ENCODE measurements around the gene FAM149A. TPM values are rescaled to one million over a fixed set of nuclear protein-coding genes. Genes with fewer than 3 reads are reported as not detected.

FAM149A gene
- total RNA-seq, 1 experiment from 2014 or later: 12.5 TPM

- DNase-seq: peak; percentile 80
- H3K36me3 ChIP-seq: no peaks in the 10 kb centered on the region
- H3K27me3 ChIP-seq: no peaks in the 10 kb centered on the region
Measured at GRCh38 chr4:186144198-186144945, 39.9 kb downstream of the FAM149A start.

GRCh38 chr4:186144946-186145569 is 40.6 kb downstream of the FAM149A start:
- DNase-seq: peak; percentile 79
- no peaks in the 10 kb centered on the region for H3K27me3 ChIP-seq
- peak overlapping the region; percentile 58 for H3K4me3 ChIP-seq
- H3K36me3 ChIP-seq: no peaks in the 10 kb centered on the region
- no peaks in the 10 kb centered on the region for H3K9me3 ChIP-seq

More at GRCh38 chr4:186144198-186144945, 39.9 kb downstream of the FAM149A start:
- Histone ChIP-seq H3K9me3 (no peaks in the 10 kb centered on the region), H3K4me3 (peak overlapping the region; percentile 60)

GRCh38 chr4:186146458-186146857 is 42.0 kb downstream of the FAM149A start:
- Histone ChIP-seq H3K27me3 (no peaks in the 10 kb centered on the region), H3K9me3 (no peaks in the 10 kb centered on the region), H3K4me3 (no peak overlapping the region), H3K36me3 (no peaks in the 10 kb centered on the region)
- DNase-seq: no peak

- DNase-seq: no peak
- H3K9me3 ChIP-seq: no peaks in the 10 kb centered on the region
- H3K4me3 ChIP-seq: no peak overlapping the region
- H3K36me3 ChIP-seq: no peaks in the 10 kb centered on the region
- no peaks in the 10 kb centered on the region for H3K27me3 ChIP-seq
Measured at GRCh38 chr4:186148336-186148975, 44.0 kb downstream of the FAM149A start.

- H3K36me3 ChIP-seq: no peaks in the 10 kb centered on the region
- no peaks in the 10 kb centered on the region for H3K27me3 ChIP-seq
- H3K4me3 ChIP-seq: no peak overlapping the region
- DNase-seq: peak; percentile 72
- H3K9me3 ChIP-seq: no peaks in the 10 kb centered on the region
Measured at GRCh38 chr4:186149872-186150271, 45.4 kb downstream of the FAM149A start.

GRCh38 chr4:186150926-186151325 is 46.4 kb downstream of the FAM149A start:
- no peak for DNase-seq
- no peak overlapping the region for H3K4me3 ChIP-seq

GRCh38 chr4:186151499-186151898 is 47.0 kb downstream of the FAM149A start:
- no peak overlapping the region for H3K4me3 ChIP-seq

More at GRCh38 chr4:186150926-186151325, 46.4 kb downstream of the FAM149A start:
- Histone ChIP-seq H3K36me3 (no peaks in the 10 kb centered on the region), H3K9me3 (no peaks in the 10 kb centered on the region), H3K27me3 (no peaks in the 10 kb centered on the region)

GRCh38 chr4:186158021-186158813 is 53.7 kb downstream of the FAM149A start:
- no peak for DNase-seq
- no peaks in the 10 kb centered on the region for H3K9me3 ChIP-seq
- H3K27me3 ChIP-seq: no peaks in the 10 kb centered on the region
- H3K4me3 ChIP-seq: no peak overlapping the region
- no peaks in the 10 kb centered on the region for H3K36me3 ChIP-seq

More at GRCh38 chr4:186151499-186151898, 47.0 kb downstream of the FAM149A start:
- Histone ChIP-seq H3K27me3 (no peaks in the 10 kb centered on the region), H3K9me3 (no peaks in the 10 kb centered on the region), H3K36me3 (no peaks in the 10 kb centered on the region)
- no peak for DNase-seq

GRCh38 chr4:186158966-186159365 is 54.5 kb downstream of the FAM149A start:
- no peak for DNase-seq
- no peak overlapping the region for H3K4me3 ChIP-seq
- no peaks in the 10 kb centered on the region for H3K36me3 ChIP-seq
- H3K9me3 ChIP-seq: no peaks in the 10 kb centered on the region
- H3K27me3 ChIP-seq: no peaks in the 10 kb centered on the region

- Histone ChIP-seq H3K36me3 (no peaks in the 10 kb centered on the region), H3K4me3 (no peak overlapping the region), H3K27me3 (no peaks in the 10 kb centered on the region), H3K9me3 (no peaks in the 10 kb centered on the region)
- DNase-seq: no peak
Measured at GRCh38 chr4:186159613-186160012, 55.1 kb downstream of the FAM149A start.

- H3K36me3 ChIP-seq: no peaks in the 10 kb centered on the region
- no peaks in the 10 kb centered on the region for H3K27me3 ChIP-seq
- no peaks in the 10 kb centered on the region for H3K9me3 ChIP-seq
- no peak for DNase-seq
- no peak overlapping the region for H3K4me3 ChIP-seq
Measured at GRCh38 chr4:186161138-186161537, 56.6 kb downstream of the FAM149A start.

- Histone ChIP-seq H3K36me3 (no peaks in the 10 kb centered on the region), H3K27me3 (no peaks in the 10 kb centered on the region; the same call in 1 of the 2 replicates), H3K9me3 (no peaks in the 10 kb centered on the region), H3K4me3 (no peak overlapping the region)
- DNase-seq: no peak
Measured at GRCh38 chr4:186166852-186167512, 62.5 kb downstream of the FAM149A start.

- Histone ChIP-seq H3K9me3 (no peaks in the 10 kb centered on the region), H3K4me3 (no peak overlapping the region), H3K36me3 (no peaks in the 10 kb centered on the region), H3K27me3 (no peaks in the 10 kb centered on the region; the same call in 1 of the 2 replicates)
- DNase-seq: no peak
Measured at GRCh38 chr4:186167605-186168004, 63.1 kb downstream of the FAM149A start.

- Histone ChIP-seq H3K27me3 (no peaks in the 10 kb centered on the region; the same call in 1 of the 2 replicates), H3K4me3 (no peak overlapping the region), H3K9me3 (no peaks in the 10 kb centered on the region), H3K36me3 (no peaks in the 10 kb centered on the region)
- no peak for DNase-seq
Measured at GRCh38 chr4:186168750-186169149, 64.2 kb downstream of the FAM149A start.

- H3K9me3 ChIP-seq: no peaks in the 10 kb centered on the region
- DNase-seq: no peak
- no peak overlapping the region for H3K4me3 ChIP-seq
- no peaks in the 10 kb centered on the region for H3K36me3 ChIP-seq
- no peaks in the 10 kb centered on the region; the same call in 1 of the 2 replicates for H3K27me3 ChIP-seq
Measured at GRCh38 chr4:186169333-186169944, 64.9 kb downstream of the FAM149A start.

All from MG63 (cell line).